Endothelial cell of umbilical vein (primary cell): Measurements from ENCODE around the gene SVEP1. TPM values are rescaled to one million over a fixed set of nuclear protein-coding genes. Genes with fewer than 3 reads are reported as not detected.

Experiments used
- BruUV-seq: library from RNA; stranded (reverse); fragments of 400-500 nt; replicated peaks from 2 replicates; lab custom pipeline; 2021; lab: Mats Ljungman, UMichigan
- CTCF ChIA-PET: fragments of 300-600, 350-600 bp; sonication (Branson Sonifier 250); formaldehyde crosslinking; loops from one replicate; lab custom pipeline; 2021; ENCODE audit warnings: antibody characterized with exemption, inconsistent platforms; lab: Charles Lee
- POLR2A ChIA-PET: fragments of 300-600, 350-600 bp; sonication (Branson Sonifier 250); formaldehyde crosslinking; loops from one replicate; lab custom pipeline; 2021; ENCODE audit warnings: antibody characterized with exemption, inconsistent platforms; lab: Charles Lee
- DNase-seq: peaks from one replicate; pipeline ENCODE4 v3.0.0-alpha.2; 2011; ENCODE audit warnings: low read depth, low spot score
- FAIRE-seq: peaks from 2 replicates; lab custom pipeline; 2011; peaks lifted over from hg19 to GRCh38; lab: Jason Lieb, UNC
- H2AFZ ChIP-seq: 2 replicates; pipeline ENCODE4 v1.6.0; 2012; ENCODE audit warnings: low read depth, low read length, control low read depth, inconsistent platforms
- H3K27ac ChIP-seq: 2 replicates; pipeline ENCODE4 v1.5.1; 2011; ENCODE audit warnings: low read depth, mild to moderate bottlenecking, control low read depth, low read length, moderate library complexity; ENCODE audit not compliant: insufficient read depth
- H3K27me3 ChIP-seq, 2 experiments: 2 replicates each; pipeline versions ENCODE4 v1.6.0 to v1.6.1; 2011; ENCODE audit warnings: low read length in 2 of 2, mixed read lengths in 1 of 2; ENCODE audit not compliant: control insufficient read depth in 2 of 2, insufficient read depth in 2 of 2
- H3K36me3 ChIP-seq, 2 experiments: 2 replicates in 1 of 2; 3 replicates in 1 of 2; pipeline ENCODE4 v1.5.1; 2011; ENCODE audit warnings: low read length in 2 of 2, mild to moderate bottlenecking in 1 of 2, moderate library complexity in 1 of 2; ENCODE audit not compliant: control insufficient read depth in 2 of 2, insufficient read depth in 2 of 2; ENCODE audit errors: extremely low read depth in 1 of 2
- H3K4me1 ChIP-seq: 3 replicates; pipeline ENCODE4 v1.5.1; 2011; ENCODE audit warnings: mild to moderate bottlenecking, low read length; ENCODE audit not compliant: control insufficient read depth, insufficient read depth; ENCODE audit errors: extremely low read depth
- H3K4me2 ChIP-seq: 2 replicates; pipeline ENCODE4 v1.6.1; 2011; ENCODE audit warnings: low read length, control low read depth, mixed read lengths; ENCODE audit not compliant: insufficient read depth
- H3K4me3 ChIP-seq, 3 experiments: fragments of 200-600 bp in 1 of 3; sonication (generic), shearing (Covaris generic) in 1 of 3; replicated peaks in 1 of 3; 2 replicates each; pipeline ENCODE4 v1.5.1; 2011 to 2016; ENCODE audit warnings: control low read depth in 3 of 3, low read length in 3 of 3, mild to moderate bottlenecking in 2 of 3, inconsistent platforms in 1 of 3, low read depth in 1 of 3, moderate library complexity in 1 of 3; ENCODE audit not compliant: insufficient read depth in 1 of 3
- H3K79me2 ChIP-seq: 2 replicates; pipeline ENCODE4 v1.6.0; 2012; ENCODE audit warnings: low read length, inconsistent platforms; ENCODE audit not compliant: control insufficient read depth, insufficient read depth
- H3K9ac ChIP-seq: replicated peaks from 2 replicates; pipeline ENCODE3; 2011; ENCODE audit warnings: low read length, control low read depth; ENCODE audit not compliant: insufficient read depth; ENCODE audit errors: extremely low read depth
- H3K9me1 ChIP-seq: replicated peaks from 3 replicates; pipeline ENCODE4 v1.6.0; 2011; ENCODE audit warnings: mild to moderate bottlenecking, low read length; ENCODE audit not compliant: control insufficient read depth, insufficient read depth; ENCODE audit errors: extremely low read depth
- H3K9me3 ChIP-seq: replicated peaks from 2 replicates; pipeline ENCODE4 v1.5.1; 2012; ENCODE audit warnings: low read length, inconsistent platforms; ENCODE audit not compliant: control insufficient read depth, insufficient read depth
- H4K20me1 ChIP-seq: replicated peaks from 2 replicates; pipeline ENCODE3; 2011; ENCODE audit warnings: mild to moderate bottlenecking, low read length; ENCODE audit not compliant: control insufficient read depth, insufficient read depth; ENCODE audit errors: extremely low read depth
- CTCF ChIP-seq, 2 donors: IDR thresholded peaks; 1 replicate in 1 of 2; 2 replicates in 1 of 2; pipeline ENCODE4 v1.5.1; 2011; ENCODE audit warnings: low read length in 2 of 2, mild to moderate bottlenecking in 2 of 2, moderate library complexity in 2 of 2, control low read depth in 1 of 2, inconsistent platforms in 1 of 2, low read depth in 1 of 2; ENCODE audit not compliant: insufficient read depth in 1 of 2; ENCODE audit errors: extremely low read depth in 1 of 2
- EZH2 ChIP-seq: IDR thresholded peaks from 2 replicates; pipeline ENCODE4 v1.6.1; 2012; ENCODE audit warnings: borderline replicate concordance, low read depth, mild to moderate bottlenecking, moderate library complexity, low read length, inconsistent platforms; ENCODE audit not compliant: severe bottlenecking
- FOS ChIP-seq: IDR thresholded peaks from 2 replicates; pipeline ENCODE4 v1.6.1; 2011; ENCODE audit warnings: mild to moderate bottlenecking, low read length, moderate library complexity, borderline replicate concordance; ENCODE audit not compliant: insufficient read depth
- GATA2 ChIP-seq: IDR thresholded peaks from 2 replicates; pipeline ENCODE4 v1.7.0; 2011; ENCODE audit warnings: low read depth, mild to moderate bottlenecking, moderate library complexity, mixed read lengths, low read length; ENCODE audit not compliant: insufficient read length, insufficient read depth
- JUN ChIP-seq: IDR thresholded peaks from 2 replicates; pipeline ENCODE4 v1.6.1; 2011; ENCODE audit warnings: borderline replicate concordance, low read depth; ENCODE audit not compliant: insufficient read length, insufficient read depth
- MYC ChIP-seq: IDR thresholded peaks from one replicate; pipeline ENCODE4 v1.6.1; 2011; ENCODE audit warnings: mild to moderate bottlenecking, low read depth, low read length
- POLR2A ChIP-seq: IDR thresholded peaks from 2 replicates; pipeline ENCODE4 v1.6.1; 2012; ENCODE audit warnings: low read depth, mild to moderate bottlenecking, control low read depth, low read length
- POLR2AphosphoS5 ChIP-seq: IDR thresholded peaks from 2 replicates; pipeline ENCODE4 v1.6.1; 2012; ENCODE audit warnings: low read depth, mild to moderate bottlenecking, control low read depth, low read length, moderate library complexity; ENCODE audit not compliant: insufficient read depth
- dilution Hi-C: fragments of 300-500 bp; cut with MboI; formaldehyde crosslinking; loops from one replicate; pipeline ENCODE4 v1.15.0; 2019; ENCODE audit warnings: low sequenced_read_pairs; ENCODE audit not compliant: extremely low pct_ligation_motif_present
- intact Hi-C: fragments of 100-400 bp; cut with micrococcal nuclease; formaldehyde crosslinking; loops from one replicate; pipeline ENCODE4 v1.10.0; 2022
- polyA plus RNA-seq, 4 experiments: library from polyadenylated mRNA; depleted of rRNA in 3 of 4; stranded (reverse) in 3 of 4; unstranded in 1 of 4; fragments of >200 nt; gene quantifications; 2 replicates each; pipeline versions ENCODE4 v1.2.1 to v1.2.3, GENCODE V29; 2011 to 2012; ENCODE audit warnings: missing spikeins in 1 of 4
- total RNA-seq: library from RNA; stranded (reverse); gene quantifications from 2 replicates; pipeline ENCODE4 v1.2.3, GENCODE V29; 2021
- TF ChIP-seq, protein P1 (sequence below): IDR thresholded peaks from 2 replicates; pipeline ENCODE4 v1.6.1; 2011; ENCODE audit not compliant: insufficient read depth, insufficient read length

Gene SVEP1
- total and polyA plus RNA-seq, 2 donors (not counting 3 experiments of a cell fraction or from before 2014, with no cell fraction given): 0.04 to 0.29 TPM

DNA sequence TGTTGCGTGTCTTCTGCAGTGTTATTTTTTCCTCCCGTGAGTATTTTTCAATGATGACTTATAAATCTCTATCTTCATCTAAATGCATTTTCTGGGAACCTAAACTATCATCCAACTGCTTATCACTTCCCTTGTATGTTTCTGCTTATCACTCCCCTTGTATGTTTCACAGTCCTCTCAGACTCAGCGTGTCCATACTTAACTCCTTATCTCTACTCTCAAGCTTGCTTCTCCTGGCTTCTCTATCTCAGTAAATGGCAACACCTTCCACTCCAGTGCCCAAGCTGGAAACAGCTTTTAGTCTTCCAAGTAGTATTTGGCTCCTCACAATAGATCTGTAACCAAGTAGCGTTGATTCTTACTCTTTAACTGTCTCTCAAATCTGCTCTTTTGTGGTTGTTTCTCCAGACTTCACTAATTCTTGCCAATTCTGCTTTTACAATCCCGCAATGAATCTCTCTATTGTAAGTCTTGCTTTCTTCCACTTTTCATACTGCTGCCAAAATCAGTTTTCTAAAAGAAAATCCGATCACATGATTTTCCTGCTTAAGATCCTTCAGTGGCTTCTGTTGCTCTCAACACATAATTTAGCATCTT lies 208.0 kb downstream of the SVEP1 start:
- no TSS peak for BruUV-seq
- Histone ChIP-seq H4K20me1 (no peaks in the 10 kb centered on the region), H3K36me3 (no peaks in the 10 kb centered on the region), H2AFZ (no peak overlapping the region), H3K9me3 (no peaks in the 10 kb centered on the region), H3K4me2 (no peak overlapping the region), H3K27ac (no peak overlapping the region), H3K4me1 (no peaks in the 10 kb centered on the region), H3K4me3 (no peak overlapping the region), H3K27me3 (peaks cover 2% of the 10 kb centered on the region in 2 experiments), H3K9me1 (no peaks in the 10 kb centered on the region), H3K9ac (no peak overlapping the region), H3K79me2 (no peaks in the 10 kb centered on the region)
- TF ChIP-seq JUN (no peak), FOS (no peak), MYC (no peak), POLR2A (no peak), CTCF (IDR thresholded peaks at IDR 0.05; ENCODE audit: extremely low read depth in 1 of 2, insufficient read depth in 1 of 2, low read depth in 1 of 2, low read length in 2 of 2) (no peak), POLR2AphosphoS5 (no peak), GATA2 (no peak), EZH2 (no peak)
- TF ChIP-seq, protein P1, sequence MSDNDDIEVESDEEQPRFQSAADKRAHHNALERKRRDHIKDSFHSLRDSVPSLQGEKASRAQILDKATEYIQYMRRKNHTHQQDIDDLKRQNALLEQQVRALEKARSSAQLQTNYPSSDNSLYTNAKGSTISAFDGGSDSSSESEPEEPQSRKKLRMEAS: no peak
- dilution Hi-C loops (no loop called here), intact Hi-C loops (no loop called here)
- POLR2A ChIA-PET: no interaction called here
- DNase-seq: no peak
- CTCF ChIA-PET: interaction anchor here (1.2 kb wide), 1 partner anchor 8 kb away, joined by 5 read pairs; no protein-coding TSS in a partner anchor
- FAIRE-seq: no peak
